ENCODE data around the gene FKRP.

DNA sequence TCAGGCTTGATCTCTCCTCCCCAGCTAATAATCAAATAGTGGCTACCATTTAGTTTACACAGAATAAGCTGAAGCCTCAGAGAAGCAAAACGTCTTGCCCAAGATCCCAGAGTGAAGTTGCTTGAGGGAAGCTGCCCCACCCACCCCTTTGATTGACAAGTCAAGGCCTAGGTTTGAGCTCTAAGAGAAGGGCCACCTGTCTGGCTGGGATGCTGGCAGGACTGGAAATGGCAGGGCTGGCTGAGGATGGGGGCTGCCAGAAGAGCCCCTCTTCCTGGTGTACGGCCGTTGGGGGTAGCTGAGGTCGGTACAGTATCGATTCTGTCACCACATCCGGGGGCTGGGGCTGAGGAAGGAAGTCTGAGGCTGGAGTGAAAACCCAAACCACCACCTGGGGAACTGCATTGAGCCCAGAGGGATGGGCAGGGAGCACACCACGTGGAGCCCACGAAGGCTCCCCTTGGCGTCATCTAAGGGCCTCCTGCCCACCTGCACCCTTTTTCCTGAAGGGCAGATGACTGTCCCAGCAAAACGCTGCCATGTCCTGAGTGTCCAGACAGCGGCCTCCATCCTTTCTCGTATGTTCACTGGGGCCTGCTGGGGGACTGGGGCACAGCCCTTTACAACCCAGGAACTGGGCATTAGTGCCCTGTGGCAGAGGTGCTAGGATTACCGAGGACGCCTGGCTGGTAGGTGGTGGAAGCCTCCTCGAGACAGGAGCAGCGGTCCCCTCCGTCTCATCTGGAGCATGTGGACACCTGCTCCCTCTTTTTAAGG is 27.5 kb upstream of the FKRP start:
- no peak for TF ChIP-seq EZH2 (IDR thresholded peaks at IDR 0.05; ENCODE audit: low read length, unreplicated experiment)
- TF ChIP-seq, protein P1, sequence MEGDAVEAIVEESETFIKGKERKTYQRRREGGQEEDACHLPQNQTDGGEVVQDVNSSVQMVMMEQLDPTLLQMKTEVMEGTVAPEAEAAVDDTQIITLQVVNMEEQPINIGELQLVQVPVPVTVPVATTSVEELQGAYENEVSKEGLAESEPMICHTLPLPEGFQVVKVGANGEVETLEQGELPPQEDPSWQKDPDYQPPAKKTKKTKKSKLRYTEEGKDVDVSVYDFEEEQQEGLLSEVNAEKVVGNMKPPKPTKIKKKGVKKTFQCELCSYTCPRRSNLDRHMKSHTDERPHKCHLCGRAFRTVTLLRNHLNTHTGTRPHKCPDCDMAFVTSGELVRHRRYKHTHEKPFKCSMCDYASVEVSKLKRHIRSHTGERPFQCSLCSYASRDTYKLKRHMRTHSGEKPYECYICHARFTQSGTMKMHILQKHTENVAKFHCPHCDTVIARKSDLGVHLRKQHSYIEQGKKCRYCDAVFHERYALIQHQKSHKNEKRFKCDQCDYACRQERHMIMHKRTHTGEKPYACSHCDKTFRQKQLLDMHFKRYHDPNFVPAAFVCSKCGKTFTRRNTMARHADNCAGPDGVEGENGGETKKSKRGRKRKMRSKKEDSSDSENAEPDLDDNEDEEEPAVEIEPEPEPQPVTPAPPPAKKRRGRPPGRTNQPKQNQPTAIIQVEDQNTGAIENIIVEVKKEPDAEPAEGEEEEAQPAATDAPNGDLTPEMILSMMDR (conservative IDR thresholded peaks at IDR 0.05; ENCODE audit: low read depth, low read length): no peak

Data from PC-3 (cell line).